Osteocyte (in vitro differentiated cells): Measurements from ENCODE around the gene ELMOD3. TPM values are rescaled to one million over a fixed set of nuclear protein-coding genes. Genes with fewer than 3 reads are reported as not detected.

ENCODE experiments used
- DNase-seq: peaks from one replicate; pipeline ENCODE4 v3.0.0; 2021; ENCODE audit warnings: mixed read lengths; ENCODE audit not compliant: unreplicated experiment; ENCODE audit errors: extremely low spot score
- H3K27ac Mint-ChIP-seq: one replicate; pipeline ENCODE4 v1.8.0; 2021; ENCODE audit warnings: mild to moderate bottlenecking, mixed read lengths; ENCODE audit not compliant: unreplicated experiment
- H3K27me3 Mint-ChIP-seq: one replicate; pipeline ENCODE4 v1.8.0; 2021; ENCODE audit warnings: mixed read lengths; ENCODE audit not compliant: unreplicated experiment
- H3K36me3 Mint-ChIP-seq: one replicate; pipeline ENCODE4 v1.8.0; 2021; ENCODE audit warnings: mixed read lengths; ENCODE audit not compliant: unreplicated experiment
- H3K4me1 Mint-ChIP-seq: one replicate; pipeline ENCODE4 v1.8.0; 2021; ENCODE audit warnings: mixed read lengths; ENCODE audit not compliant: unreplicated experiment
- H3K4me3 Mint-ChIP-seq: one replicate; pipeline ENCODE4 v1.8.0; 2021; ENCODE audit warnings: mild to moderate bottlenecking, moderate library complexity, mixed read lengths; ENCODE audit not compliant: unreplicated experiment
- H3K9me3 Mint-ChIP-seq: one replicate; pipeline ENCODE4 v1.8.0; 2021; ENCODE audit warnings: mixed read lengths; ENCODE audit not compliant: unreplicated experiment
- CTCF ChIP-seq: fragments of 200-600 bp; sonication (generic); IDR thresholded peaks from 2 replicates; pipeline ENCODE4 v1.5.0; 2021; ENCODE audit warnings: antibody characterized with exemption, mild to moderate bottlenecking, moderate library complexity
- total RNA-seq: library from RNA; stranded (reverse); gene quantifications from 2 replicates; pipeline ENCODE4 v1.2.1, GENCODE V29; 2021

ELMOD3 gene
- total RNA-seq, 1 donor from 2014 or later, result 21.1 TPM

GRCh38 chr2:85418132-85419008, 63.8 kb downstream of the ELMOD3 start, which contains the start of gene SH2D6:
SH2D6 (plus strand) TSS chr2:85418714; CDS start chr2:85429466, 10,752 bp downstream.
- peak; percentile 94 for DNase-seq
- Mint-ChIP-seq H3K4me3 (peak within 1 kb of the TSS; percentile 89), H3K27me3 (no peaks in the 10 kb centered on the region), H3K27ac (peak within 1 kb of the TSS; percentile 97), H3K4me1 (peaks cover 30% of the 10 kb centered on the region), H3K9me3 (no peaks in the 10 kb centered on the region), H3K36me3 (no peaks in the 10 kb centered on the region)
- no peak for TF ChIP-seq CTCF

GRCh38 chr2:85419009-85419675, 64.6 kb downstream of the ELMOD3 start:
- H3K27ac Mint-ChIP-seq, result peak overlapping the region; percentile 97
- no peak for TF ChIP-seq CTCF
- H3K27me3 Mint-ChIP-seq, result no peaks in the 10 kb centered on the region
- H3K9me3 Mint-ChIP-seq, result no peaks in the 10 kb centered on the region
- DNase-seq, result no peak
- no peaks in the 10 kb centered on the region for H3K36me3 Mint-ChIP-seq
- peak overlapping the region; percentile 89 for H3K4me3 Mint-ChIP-seq
- peaks cover 26% of the 10 kb centered on the region for H3K4me1 Mint-ChIP-seq

GRCh38 chr2:85420536-85421259, 66.1 kb downstream of the ELMOD3 start:
- peak; percentile 96 for DNase-seq
- TF ChIP-seq CTCF, result peak; percentile 100
- Mint-ChIP-seq H3K27ac (peak overlapping the region; percentile 78), H3K9me3 (no peaks in the 10 kb centered on the region), H3K36me3 (no peaks in the 10 kb centered on the region), H3K27me3 (no peaks in the 10 kb centered on the region), H3K4me1 (peaks cover 22% of the 10 kb centered on the region), H3K4me3 (peak overlapping the region; percentile 41)

- H3K27ac Mint-ChIP-seq, result peak overlapping the region; percentile 78
- H3K9me3 Mint-ChIP-seq, result no peaks in the 10 kb centered on the region
- no peaks in the 10 kb centered on the region for H3K27me3 Mint-ChIP-seq
- no peak overlapping the region for H3K4me3 Mint-ChIP-seq
- peaks cover 22% of the 10 kb centered on the region for H3K4me1 Mint-ChIP-seq
- no peak for TF ChIP-seq CTCF
- no peak for DNase-seq
- no peaks in the 10 kb centered on the region for H3K36me3 Mint-ChIP-seq
These were observed 66.9 kb downstream of the ELMOD3 start for GRCh38 chr2:85421260-85422071.
